ENCODE measurements around the gene SLC49A3. TPM values are rescaled to one million over a fixed set of nuclear protein-coding genes. Genes with fewer than 3 reads are reported as not detected.

Gene SLC49A3
- total and polyA plus RNA-seq, 2 of the 8 experiments (the other 6 are each of a cell fraction or from before 2014, with no cell fraction given), result 5.0 to 8.8 TPM

- no peak for TF ChIP-seq ASH2L (IDR thresholded peaks at IDR 0.05; ENCODE audit: low read length)
Observed at GRCh38 chr4:637536-638280, 51.2 kb downstream of the SLC49A3 start (continued).

Measured in H1 (cell line).